Upper lobe of left lung (tissue), 6 donors: ENCODE results near the gene DQX1. TPM values are rescaled to one million over a fixed set of nuclear protein-coding genes. Genes with fewer than 3 reads are reported as not detected.

ENCODE experiments used
- ATAC-seq, 2 donors: fragments of 200-7000 bp; cut with Tn5 transposase; one replicate each; pipeline ENCODE4 v1.9.1; 2022; ENCODE audit warnings: mild to moderate bottlenecking in 2 of 2, moderate library complexity in 2 of 2; ENCODE audit not compliant: low FRiP score in 2 of 2
- DNase-seq, 2 donors: peaks; one replicate each; pipeline ENCODE4 v3.0.0-alpha.2; 2019 to 2020
- H3K27ac ChIP-seq, 4 donors: fragments of 200-600 bp; sonication (generic); one replicate each; pipeline ENCODE4 v1.5.1; 2016 to 2019
- H3K27me3 ChIP-seq, 4 donors: fragments of 200-600 bp; sonication (generic); one replicate each; pipeline ENCODE4 v1.5.1; 2017 to 2019
- H3K36me3 ChIP-seq, 4 donors: fragments of 200-600 bp; sonication (generic); one replicate each; pipeline ENCODE4 v1.5.1; 2016 to 2019
- H3K4me1 ChIP-seq, 4 donors: fragments of 200-600 bp; sonication (generic); one replicate each; pipeline ENCODE4 v1.5.1; 2018 to 2019
- H3K4me3 ChIP-seq, 4 donors: fragments of 200-600 bp; sonication (generic); one replicate each; pipeline ENCODE4 v1.5.1; 2017 to 2019; ENCODE audit warnings: mild to moderate bottlenecking in 2 of 4, moderate library complexity in 1 of 4
- H3K9me3 ChIP-seq, 4 donors: fragments of 200-600 bp; sonication (generic); one replicate each; pipeline ENCODE4 v1.5.1; 2018 to 2019
- EP300 ChIP-seq, 4 donors: sonication (generic); formaldehyde crosslinking; IDR thresholded peaks; one replicate each; pipeline ENCODE4 v1.5.1; 2017; ENCODE audit warnings: antibody characterized with exemption in 4 of 4, control low read depth in 2 of 4
- POLR2A ChIP-seq, 4 donors: fragments of 450-650 bp; IDR thresholded peaks; one replicate each; pipeline ENCODE4 v1.5.1; 2016 to 2017; ENCODE audit warnings: antibody characterized with exemption in 4 of 4, mild to moderate bottlenecking in 2 of 4
- POLR2AphosphoS5 ChIP-seq, 2 donors: sonication (generic); formaldehyde crosslinking; IDR thresholded peaks; one replicate each; pipeline ENCODE4 v1.5.1; 2017; ENCODE audit warnings: antibody characterized with exemption in 2 of 2
- WGBS, 2 donors: methylation state at CpG; one replicate each; pipeline ENCODE4 v1.1.5; 2017 to 2018; 5-methylcytosine and 5-hydroxymethylcytosine counted together
- total RNA-seq, 6 donors: library from RNA; depleted of rRNA in 4 of 6; stranded (reverse); fragments of >200 nt in 4 of 6; gene quantifications; one replicate each; pipeline versions ENCODE4 v1.1.0 to v1.2.1, GENCODE V29; 2016 to 2021
- TF ChIP-seq, protein P1 (sequence below), 6 experiments: fragments of 450-650 bp in 4 of 6; fragments of 200-600 bp in 2 of 6; sonication (generic) in 2 of 6; IDR thresholded peaks; one replicate each; pipeline ENCODE4 v1.5.1; 2016 to 2019; ENCODE audit warnings: antibody characterized with exemption in 6 of 6
- donor health status: DM: no; HTN: no; CAD: no; lungs with moderate emphysema.
- donor health status: DM: no; HTN: yes; CAD: no; lungs with severe emphysema.

Gene DQX1
- total RNA-seq, 6 donors from 2014 or later = 0.26 to 0.37 (median 0.33) TPM; not detected in 3

DNA sequence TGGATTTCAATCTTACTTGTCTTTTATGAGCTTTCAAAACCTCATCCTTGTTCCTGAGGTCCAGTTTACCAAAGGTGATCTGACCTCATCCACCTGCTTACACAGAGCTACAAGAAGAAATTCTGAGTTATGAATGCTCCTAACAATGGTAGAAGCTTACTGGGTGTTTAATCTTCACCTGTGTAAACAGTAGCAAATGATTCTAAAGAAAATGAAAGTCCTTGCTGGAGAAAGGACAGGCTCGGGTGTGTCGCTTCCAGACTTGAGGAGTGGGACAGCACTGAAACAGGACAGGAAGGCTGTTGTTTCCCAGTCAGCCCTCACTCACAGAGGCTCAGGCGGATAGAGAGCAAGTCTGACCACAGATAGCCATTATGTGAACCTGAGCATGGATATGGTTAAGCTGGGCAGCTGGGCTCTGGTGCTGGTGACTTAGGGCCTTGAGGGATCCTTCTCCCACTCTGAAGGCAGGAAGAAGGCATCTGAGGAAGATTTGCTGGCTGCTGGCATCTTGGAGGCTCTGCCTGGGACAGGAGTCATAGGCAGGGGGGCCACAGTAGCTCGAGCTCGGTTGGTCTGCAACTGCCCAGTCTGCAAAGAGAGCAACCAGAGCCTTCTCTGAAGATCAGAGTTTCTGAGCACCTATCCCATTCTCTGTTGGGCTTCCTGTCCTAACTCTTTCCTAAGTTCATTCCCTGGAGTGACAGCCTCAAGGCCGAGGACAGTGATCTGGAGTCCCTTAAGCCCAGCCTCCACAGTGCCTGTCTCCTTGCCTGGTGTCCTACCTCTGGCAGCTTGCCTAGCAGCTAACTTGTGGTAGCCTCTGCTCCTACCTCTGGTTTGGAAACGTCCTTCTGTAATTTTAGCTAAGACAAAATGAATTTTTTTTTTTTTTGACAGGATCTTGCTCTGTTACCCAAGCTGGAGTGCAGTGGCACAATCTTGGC, 32.5 kb upstream of the DQX1 start:
- Histone ChIP-seq H3K4me1 (peaks cover 7 to 21% (median 9%) of the 10 kb centered on the region in 4 donors), H3K36me3 (peaks cover 0 to 9% (median 7%) of the 10 kb centered on the region in 4 donors), H3K9me3 (no peaks in the 10 kb centered on the region), H3K4me3 (no peak overlapping the region), H3K27ac (no peak overlapping the region), H3K27me3 (no peaks in the 10 kb centered on the region)
- no peak for ATAC-seq
- 58 to 73% methylated on average over 5 to 7 of the region's 7 CpGs for WGBS, 2 donors
- TF ChIP-seq, protein P1, sequence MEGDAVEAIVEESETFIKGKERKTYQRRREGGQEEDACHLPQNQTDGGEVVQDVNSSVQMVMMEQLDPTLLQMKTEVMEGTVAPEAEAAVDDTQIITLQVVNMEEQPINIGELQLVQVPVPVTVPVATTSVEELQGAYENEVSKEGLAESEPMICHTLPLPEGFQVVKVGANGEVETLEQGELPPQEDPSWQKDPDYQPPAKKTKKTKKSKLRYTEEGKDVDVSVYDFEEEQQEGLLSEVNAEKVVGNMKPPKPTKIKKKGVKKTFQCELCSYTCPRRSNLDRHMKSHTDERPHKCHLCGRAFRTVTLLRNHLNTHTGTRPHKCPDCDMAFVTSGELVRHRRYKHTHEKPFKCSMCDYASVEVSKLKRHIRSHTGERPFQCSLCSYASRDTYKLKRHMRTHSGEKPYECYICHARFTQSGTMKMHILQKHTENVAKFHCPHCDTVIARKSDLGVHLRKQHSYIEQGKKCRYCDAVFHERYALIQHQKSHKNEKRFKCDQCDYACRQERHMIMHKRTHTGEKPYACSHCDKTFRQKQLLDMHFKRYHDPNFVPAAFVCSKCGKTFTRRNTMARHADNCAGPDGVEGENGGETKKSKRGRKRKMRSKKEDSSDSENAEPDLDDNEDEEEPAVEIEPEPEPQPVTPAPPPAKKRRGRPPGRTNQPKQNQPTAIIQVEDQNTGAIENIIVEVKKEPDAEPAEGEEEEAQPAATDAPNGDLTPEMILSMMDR (IDR thresholded peaks at IDR 0.05) = no peak
- TF ChIP-seq POLR2A (IDR thresholded peaks at IDR 0.05) = no peak
- TF ChIP-seq POLR2AphosphoS5 (IDR thresholded peaks at IDR 0.05) = no peak
- TF ChIP-seq EP300 (IDR thresholded peaks at IDR 0.05) = no peak
- DNase-seq = no peak

DNA sequence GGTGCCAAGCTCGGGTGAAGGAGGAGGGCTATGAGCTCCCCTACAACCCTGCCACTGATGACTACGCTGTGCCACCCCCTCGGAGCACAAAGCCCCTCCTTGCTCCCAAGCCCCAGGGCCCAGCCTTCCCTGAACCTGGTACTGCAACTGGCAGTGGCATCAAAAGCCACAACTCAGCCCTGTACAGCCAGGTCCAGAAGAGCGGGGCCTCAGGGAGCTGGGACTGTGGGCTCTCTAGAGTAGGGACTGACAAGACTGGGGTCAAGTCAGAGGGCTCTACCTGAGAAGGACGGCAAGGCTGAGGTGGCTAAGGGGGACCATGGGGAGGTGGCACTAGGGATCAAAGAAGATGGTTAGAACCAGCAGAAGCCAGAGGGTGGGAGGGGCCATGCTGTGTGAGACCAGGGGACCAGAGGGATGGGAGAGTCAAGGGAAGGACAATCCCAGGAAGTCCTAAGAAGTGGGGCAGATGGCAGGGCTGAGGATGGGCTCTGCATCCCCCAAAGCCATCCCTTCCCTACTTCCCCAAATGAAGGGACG, 30.9 kb upstream of the DQX1 start:
- no peak for TF ChIP-seq POLR2A (IDR thresholded peaks at IDR 0.05)
- no peak for TF ChIP-seq EP300 (IDR thresholded peaks at IDR 0.05)
- TF ChIP-seq, protein P1 (IDR thresholded peaks at IDR 0.05) = no peak
- TF ChIP-seq POLR2AphosphoS5 (IDR thresholded peaks at IDR 0.05) = no peak
- Histone ChIP-seq H3K4me1 (peaks cover 11 to 25% (median 12%) of the 10 kb centered on the region in 4 donors), H3K27me3 (no peaks in the 10 kb centered on the region), H3K4me3 (no peak overlapping the region), H3K9me3 (no peaks in the 10 kb centered on the region), H3K36me3 (peaks cover 0 to 9% (median 7%) of the 10 kb centered on the region in 4 donors), H3K27ac (no peak overlapping the region)
- no peak for ATAC-seq
- DNase-seq = no peak
- 86 to 93% methylated on average over 2 to 6 of the region's 6 CpGs for WGBS, 2 donors

DNA sequence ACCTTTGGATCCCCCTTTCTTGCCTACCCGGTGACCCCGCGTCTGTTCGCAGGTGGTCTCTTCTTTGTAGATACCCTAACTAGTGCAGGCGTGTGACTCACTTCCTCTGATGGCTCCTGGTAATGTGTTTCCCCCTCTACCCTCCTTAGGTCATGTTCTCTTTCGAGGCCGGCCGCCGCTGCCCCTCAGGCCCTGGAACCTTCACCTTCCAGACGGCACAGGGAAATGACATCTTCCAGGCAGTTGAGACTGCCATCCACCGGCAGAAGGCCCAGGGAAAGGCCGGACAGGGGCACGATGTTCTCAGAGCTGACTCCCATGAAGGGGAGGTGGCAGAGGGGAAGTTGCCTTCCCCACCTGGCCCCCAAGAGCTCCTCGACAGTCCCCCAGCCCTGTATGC, 30.1 kb upstream of the DQX1 start:
- H3K4me1 ChIP-seq = peaks cover 11 to 25% (median 12%) of the 10 kb centered on the region in 4 donors
- peak in 1 of 2 donors; percentile 80 for DNase-seq

DNA sequence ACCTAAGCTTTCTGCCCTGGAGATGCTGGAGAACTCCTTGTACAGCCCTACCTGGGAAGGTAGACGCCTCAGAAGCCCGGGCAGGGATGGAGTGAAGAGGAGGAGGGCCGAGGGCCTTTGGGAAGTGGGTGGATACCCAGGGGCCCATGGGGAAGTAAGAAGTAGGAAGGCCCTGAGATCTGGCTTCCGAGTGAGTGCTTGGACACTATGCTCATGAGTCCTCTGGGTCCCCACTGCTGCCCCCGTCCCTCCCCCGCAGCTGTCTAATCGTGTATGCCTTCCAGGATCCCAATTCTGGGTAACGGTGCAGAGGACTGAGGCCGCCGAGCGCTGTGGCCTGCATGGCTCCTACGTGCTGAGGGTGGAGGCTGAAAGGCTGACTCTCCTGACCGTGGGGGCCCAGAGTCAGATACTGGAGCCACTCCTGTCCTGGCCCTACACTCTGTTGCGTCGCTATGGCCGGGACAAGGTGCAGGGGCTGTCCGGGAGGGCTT, 29.6 kb upstream of the DQX1 start:
- peaks cover 11 to 25% (median 12%) of the 10 kb centered on the region in 4 donors for H3K4me1 ChIP-seq
- peak overlapping the region; percentile 87 to 89 (median 88) for H3K27ac ChIP-seq
- WGBS, 2 donors = 52 to 69% methylated on average over 11 to 17 of the region's 17 CpGs
- H3K9me3 ChIP-seq = no peaks in the 10 kb centered on the region
- ATAC-seq (peak in 1 of 2 donors; percentile 28), DNase-seq (peak; percentile 61 to 79)
- H3K36me3 ChIP-seq = peaks cover 0 to 9% (median 7%) of the 10 kb centered on the region in 4 donors
- TF ChIP-seq POLR2AphosphoS5 (IDR thresholded peaks at IDR 0.05) (no peak), POLR2A (IDR thresholded peaks at IDR 0.05) (no peak), EP300 (IDR thresholded peaks at IDR 0.05) (no peak)
- TF ChIP-seq, protein P1 (IDR thresholded peaks at IDR 0.05) = no peak
- H3K27me3 ChIP-seq = no peaks in the 10 kb centered on the region
- peak overlapping the region; percentile 68 to 97 (median 72) for H3K4me3 ChIP-seq

More for the DNA sequence above, 30.1 kb upstream of the DQX1 start:
- Histone ChIP-seq H3K36me3 (peaks cover 0 to 9% (median 7%) of the 10 kb centered on the region in 4 donors), H3K27me3 (no peaks in the 10 kb centered on the region), H3K4me3 (peak overlapping the region in 3 of 4 donors; percentile 70 to 97 (median 73)), H3K27ac (peak overlapping the region in 2 of 4 donors; percentile 88 to 89), H3K9me3 (no peaks in the 10 kb centered on the region)
- ATAC-seq = no peak
- TF ChIP-seq EP300 (IDR thresholded peaks at IDR 0.05) (no peak), POLR2AphosphoS5 (IDR thresholded peaks at IDR 0.05) (no peak)
- TF ChIP-seq, protein P1 (IDR thresholded peaks at IDR 0.05) = no peak
- 77 to 87% methylated on average over 10 to 14 of the region's 14 CpGs for whole genome bisulfite sequencing, 2 donors
